ENCODE measurements around the gene NPHS1. TPM values are rescaled to one million over a fixed set of nuclear protein-coding genes. Genes with fewer than 3 reads are reported as not detected.

The NPHS1 gene
- total and polyA plus RNA-seq, 4 donors = under 0.01 TPM; not detected in 3

GRCh38 chr19:35811317-35812219 is 40.7 kb downstream of the NPHS1 start:
- peaks cover 0 to 29% (median 23%) of the 10 kb centered on the region in 4 donors for H3K4me1 ChIP-seq (ENCODE audit: control insufficient read depth in 4 of 4, insufficient read depth in 4 of 4, low read length in 3 of 4)
- no peak for TF ChIP-seq SP1 (IDR thresholded peaks at IDR 0.05)
- no peak for TF ChIP-seq FOXA1 (IDR thresholded peaks at IDR 0.05)
- peak; percentile 48 to 59 for TF ChIP-seq RXRA (IDR thresholded peaks at IDR 0.05)
- peak overlapping the region; percentile 52 to 95 (median 66) for H3K4me3 ChIP-seq (ENCODE audit: low read depth in 1 of 3, low read length in 3 of 3)
- 33% methylated on average over 18 of the region's 18 CpGs for WGBS
- H3K9ac ChIP-seq (ENCODE audit: low read depth in 1 of 2, low read length in 2 of 2) = no peak overlapping the region
- H3K36me3 ChIP-seq (ENCODE audit: control insufficient read depth in 4 of 4, insufficient read depth in 3 of 4, low read depth in 1 of 4, low read length in 3 of 4) = peaks cover 0 to 7% (median 3%) of the 10 kb centered on the region in 4 donors
- no peaks in the 10 kb centered on the region for H3K9me3 ChIP-seq (ENCODE audit: control insufficient read depth in 4 of 4, low read length in 3 of 4)
- no peaks in the 10 kb centered on the region for H3K27me3 ChIP-seq (ENCODE audit: control insufficient read depth in 4 of 4, insufficient read depth in 4 of 4, low read length in 3 of 4)
- DNase-seq (ENCODE audit: low spot score) = no peak
- peak overlapping the region; percentile 50 to 78 for H3K27ac ChIP-seq (ENCODE audit: low read depth in 1 of 2, low read length in 2 of 2)

- H3K9me3 ChIP-seq (ENCODE audit: control insufficient read depth in 4 of 4, low read length in 3 of 4) = no peaks in the 10 kb centered on the region
- no peak overlapping the region for H3K4me3 ChIP-seq (ENCODE audit: low read depth in 1 of 3, low read length in 3 of 3)
- 97% methylated on average over 5 of the region's 5 CpGs for WGBS
- H3K4me1 ChIP-seq (ENCODE audit: control insufficient read depth in 4 of 4, insufficient read depth in 4 of 4, low read length in 3 of 4) = peaks cover 0 to 20% (median 17%) of the 10 kb centered on the region in 4 donors
- H3K36me3 ChIP-seq (ENCODE audit: control insufficient read depth in 4 of 4, insufficient read depth in 3 of 4, low read depth in 1 of 4, low read length in 3 of 4) = peaks cover 0 to 30% (median 21%) of the 10 kb centered on the region in 4 donors
- TF ChIP-seq HNF4G (IDR thresholded peaks at IDR 0.05) = no peak
- no peak for TF ChIP-seq RAD21 (IDR thresholded peaks at IDR 0.05)
- no peak for TF ChIP-seq TAF1 (conservative IDR thresholded peaks at IDR 0.05)
- TF ChIP-seq CTCF (IDR thresholded peaks at IDR 0.05; ENCODE audit: low read depth, low read length, missing input control) = no peak
- H3K27ac ChIP-seq (ENCODE audit: low read depth in 1 of 2, low read length in 2 of 2) = no peak overlapping the region
- H3K27me3 ChIP-seq (ENCODE audit: control insufficient read depth in 4 of 4, insufficient read depth in 4 of 4, low read length in 3 of 4) = no peaks in the 10 kb centered on the region
- DNase-seq (ENCODE audit: low spot score) = no peak
- H3K9ac ChIP-seq (ENCODE audit: low read depth in 1 of 2, low read length in 2 of 2) = no peak overlapping the region
Observed at GRCh38 chr19:35807633-35808032, 44.7 kb downstream of the NPHS1 start.

DNA sequence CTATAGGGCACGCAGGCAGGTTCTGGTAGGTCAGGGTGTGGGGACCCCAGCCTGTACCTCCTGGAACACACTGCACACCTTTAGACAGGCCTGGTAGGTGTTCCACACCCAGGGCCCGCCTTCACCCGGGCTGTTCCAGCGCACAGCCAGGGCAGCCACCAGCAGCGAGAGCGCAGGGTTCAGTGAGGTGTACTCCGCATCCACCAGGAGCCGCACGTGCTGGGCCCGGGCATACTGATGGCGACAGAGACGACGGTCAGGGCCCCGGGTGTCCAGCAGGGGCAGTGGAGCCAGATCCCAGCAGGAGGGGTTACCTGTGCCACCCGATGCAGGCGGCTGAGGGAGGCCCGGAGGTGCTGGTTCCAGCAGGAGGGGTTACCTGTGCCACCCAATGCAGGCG is 45.7 kb downstream of the NPHS1 start:
- H3K27me3 ChIP-seq (ENCODE audit: control insufficient read depth in 4 of 4, insufficient read depth in 4 of 4, low read length in 3 of 4) = no peaks in the 10 kb centered on the region
- WGBS = 90% methylated on average over 18 of the region's 18 CpGs
- no peak for DNase-seq (ENCODE audit: low spot score)
- H3K36me3 ChIP-seq (ENCODE audit: control insufficient read depth in 4 of 4, insufficient read depth in 3 of 4, low read depth in 1 of 4, low read length in 3 of 4) = peaks cover 0 to 37% (median 21%) of the 10 kb centered on the region in 4 donors
- no peaks in the 10 kb centered on the region for H3K9me3 ChIP-seq (ENCODE audit: control insufficient read depth in 4 of 4, low read length in 3 of 4)
- no peak overlapping the region for H3K9ac ChIP-seq (ENCODE audit: low read depth in 1 of 2, low read length in 2 of 2)
- H3K4me3 ChIP-seq (ENCODE audit: low read depth in 1 of 3, low read length in 3 of 3) = no peak overlapping the region
- TF ChIP-seq, protein P1, sequence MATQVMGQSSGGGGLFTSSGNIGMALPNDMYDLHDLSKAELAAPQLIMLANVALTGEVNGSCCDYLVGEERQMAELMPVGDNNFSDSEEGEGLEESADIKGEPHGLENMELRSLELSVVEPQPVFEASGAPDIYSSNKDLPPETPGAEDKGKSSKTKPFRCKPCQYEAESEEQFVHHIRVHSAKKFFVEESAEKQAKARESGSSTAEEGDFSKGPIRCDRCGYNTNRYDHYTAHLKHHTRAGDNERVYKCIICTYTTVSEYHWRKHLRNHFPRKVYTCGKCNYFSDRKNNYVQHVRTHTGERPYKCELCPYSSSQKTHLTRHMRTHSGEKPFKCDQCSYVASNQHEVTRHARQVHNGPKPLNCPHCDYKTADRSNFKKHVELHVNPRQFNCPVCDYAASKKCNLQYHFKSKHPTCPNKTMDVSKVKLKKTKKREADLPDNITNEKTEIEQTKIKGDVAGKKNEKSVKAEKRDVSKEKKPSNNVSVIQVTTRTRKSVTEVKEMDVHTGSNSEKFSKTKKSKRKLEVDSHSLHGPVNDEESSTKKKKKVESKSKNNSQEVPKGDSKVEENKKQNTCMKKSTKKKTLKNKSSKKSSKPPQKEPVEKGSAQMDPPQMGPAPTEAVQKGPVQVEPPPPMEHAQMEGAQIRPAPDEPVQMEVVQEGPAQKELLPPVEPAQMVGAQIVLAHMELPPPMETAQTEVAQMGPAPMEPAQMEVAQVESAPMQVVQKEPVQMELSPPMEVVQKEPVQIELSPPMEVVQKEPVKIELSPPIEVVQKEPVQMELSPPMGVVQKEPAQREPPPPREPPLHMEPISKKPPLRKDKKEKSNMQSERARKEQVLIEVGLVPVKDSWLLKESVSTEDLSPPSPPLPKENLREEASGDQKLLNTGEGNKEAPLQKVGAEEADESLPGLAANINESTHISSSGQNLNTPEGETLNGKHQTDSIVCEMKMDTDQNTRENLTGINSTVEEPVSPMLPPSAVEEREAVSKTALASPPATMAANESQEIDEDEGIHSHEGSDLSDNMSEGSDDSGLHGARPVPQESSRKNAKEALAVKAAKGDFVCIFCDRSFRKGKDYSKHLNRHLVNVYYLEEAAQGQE (IDR thresholded peaks at IDR 0.05) = no peak
- TF ChIP-seq ATF3 (IDR thresholded peaks at IDR 0.05) (no peak), FOXA2 (IDR thresholded peaks at IDR 0.05) (no peak), TAF1 (conservative IDR thresholded peaks at IDR 0.05) (no peak), RAD21 (IDR thresholded peaks at IDR 0.05) (no peak), YY1 (IDR thresholded peaks at IDR 0.05) (no peak), NR2F2 (IDR thresholded peaks at IDR 0.05) (no peak), HNF4G (IDR thresholded peaks at IDR 0.05) (no peak), GABPA (IDR thresholded peaks at IDR 0.05 in 1 of 2, conservative IDR thresholded peaks at IDR 0.05 in 1 of 2) (no peak), CTCF (IDR thresholded peaks at IDR 0.05; ENCODE audit: low read depth, low read length, missing input control) (no peak), JUND (IDR thresholded peaks at IDR 0.05) (no peak), FOXA1 (IDR thresholded peaks at IDR 0.05) (no peak), SP1 (IDR thresholded peaks at IDR 0.05) (no peak), HNF4A (conservative IDR thresholded peaks at IDR 0.05) (no peak), EGR1 (IDR thresholded peaks at IDR 0.05; ENCODE audit: low read depth in 2 of 2) (no peak)
- TF ChIP-seq, protein P2, sequence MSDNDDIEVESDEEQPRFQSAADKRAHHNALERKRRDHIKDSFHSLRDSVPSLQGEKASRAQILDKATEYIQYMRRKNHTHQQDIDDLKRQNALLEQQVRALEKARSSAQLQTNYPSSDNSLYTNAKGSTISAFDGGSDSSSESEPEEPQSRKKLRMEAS (IDR thresholded peaks at IDR 0.05) = no peak
- H3K4me1 ChIP-seq (ENCODE audit: control insufficient read depth in 4 of 4, insufficient read depth in 4 of 4, low read length in 3 of 4) = peaks cover 0 to 14% (median 12%) of the 10 kb centered on the region in 4 donors
- no peak overlapping the region for H3K27ac ChIP-seq (ENCODE audit: low read depth in 1 of 2, low read length in 2 of 2)

All from liver (tissue), 9 donors.